WI38 (cell line): Measurements from ENCODE around the gene COL7A1.

Experiments used
- H3K4me3 ChIP-seq: 2 replicates; pipeline ENCODE4 v1.5.1; 2011; ENCODE audit warnings: low read depth, mild to moderate bottlenecking, control low read depth, low read length
- CTCF ChIP-seq: IDR thresholded peaks from 2 replicates; pipeline ENCODE4 v1.5.1; 2012; ENCODE audit warnings: low read depth, mild to moderate bottlenecking, control low read depth, low read length

COL7A1 gene

GRCh38 chr3:48518638-48519276, 76.4 kb downstream of the COL7A1 start:
- no peak overlapping the region for H3K4me3 ChIP-seq
- TF ChIP-seq CTCF: no peak

GRCh38 chr3:48518069-48518468, 77.1 kb downstream of the COL7A1 start:
- no peak overlapping the region for H3K4me3 ChIP-seq
- no peak for TF ChIP-seq CTCF

GRCh38 chr3:48516571-48516970, 78.6 kb downstream of the COL7A1 start:
- no peak overlapping the region for H3K4me3 ChIP-seq
- no peak for TF ChIP-seq CTCF

- TF ChIP-seq CTCF: no peak
- H3K4me3 ChIP-seq: no peak overlapping the region
These were observed 80.5 kb downstream of the COL7A1 start for GRCh38 chr3:48514431-48515227.
